K562 (cell line): Measurements from ENCODE around the gene PLEKHM2. TPM values are rescaled to one million over a fixed set of nuclear protein-coding genes. Genes with fewer than 3 reads are reported as not detected.

Experiments used
- ATAC-seq: fragments of 200-7000 bp; cut with Tn5 transposase; 3 replicates; pipeline ENCODE4 v1.9.1; 2020; ENCODE audit warnings: moderate library complexity
- Bru-seq: library from RNA; stranded (reverse); fragments of 400-500 nt; gene quantifications from one replicate; lab custom pipeline; 2021; lab: Mats Ljungman, UMichigan
- BruChase-seq, 2 experiments: library from RNA; stranded (reverse); fragments of 400-500 nt; gene quantifications; one replicate each; lab custom pipeline; 2021; lab: Mats Ljungman, UMichigan
- BruUV-seq: library from RNA; stranded (reverse); fragments of 400-500 nt; replicated peaks from 2 replicates; lab custom pipeline; 2021; lab: Mats Ljungman, UMichigan
- CTCF ChIA-PET: fragments of 300-600 bp; formaldehyde crosslinking; extraction: SDS; loops from one replicate; lab custom pipeline; 2021; ENCODE audit warnings: low intra/inter-chr PET ratio; lab: Yijun Ruan, JAX
- POLR2A ChIA-PET: fragments of 300-600, 350-650 bp; sonication (Branson Sonifier 250); formaldehyde crosslinking; extraction: SDS; loops from one replicate; lab custom pipeline; 2021; ENCODE audit warnings: antibody characterized with exemption, inconsistent platforms; lab: Yijun Ruan, JAX
- DNase-seq, 4 experiments: peaks; one replicate each; pipeline versions ENCODE4 v3.0.0 to v3.0.0-alpha.2; 2011 to 2018; ENCODE audit warnings: low spot score in 3 of 4, mixed read lengths in 3 of 4; ENCODE audit errors: extremely low read depth in 1 of 4
- FAIRE-seq: peaks from 2 replicates; lab custom pipeline; 2011; peaks lifted over from hg19 to GRCh38; lab: Jason Lieb, UNC
- H2AFZ ChIP-seq: 2 replicates; pipeline ENCODE4 v1.6.0; 2011; ENCODE audit warnings: low read depth, low read length, control low read depth, inconsistent platforms
- H3K27ac ChIP-seq: fragments of 200-600 bp; 3 replicates; pipeline ENCODE4 v1.8.0; 2011; ENCODE audit warnings: low read depth, mild to moderate bottlenecking, control low read depth, inconsistent platforms, low read length, moderate library complexity, mixed read lengths; ENCODE audit errors: extremely low read depth
- H3K27me3 ChIP-seq, 2 experiments: fragments of 300-600 bp in 1 of 2; 2 replicates in 1 of 2; 3 replicates in 1 of 2; pipeline versions ENCODE4 v1.6.0 to v1.8.0; 2011; ENCODE audit warnings: inconsistent platforms in 2 of 2, low read length in 2 of 2, mild to moderate bottlenecking in 1 of 2, mixed read lengths in 1 of 2, moderate library complexity in 1 of 2; ENCODE audit not compliant: control insufficient read depth in 2 of 2, insufficient read depth in 2 of 2
- H3K36me3 ChIP-seq: fragments of 300-600 bp; 3 replicates; pipeline ENCODE4 v1.8.0; 2011; ENCODE audit warnings: mild to moderate bottlenecking, low read length, inconsistent platforms; ENCODE audit not compliant: control insufficient read depth, insufficient read depth
- H3K4me1 ChIP-seq, 2 experiments: fragments of 200-600 bp in 1 of 2; replicated peaks in 1 of 2; 2 replicates in 1 of 2; 3 replicates in 1 of 2; pipeline versions ENCODE4 v1.5.1 to v1.8.0; 2011; ENCODE audit warnings: inconsistent platforms in 2 of 2, low read length in 2 of 2, mild to moderate bottlenecking in 1 of 2, mixed read lengths in 1 of 2, moderate library complexity in 1 of 2; ENCODE audit not compliant: control insufficient read depth in 2 of 2, insufficient read depth in 2 of 2
- H3K4me2 ChIP-seq: 2 replicates; pipeline ENCODE4 v1.6.1; 2011; ENCODE audit warnings: low read length, control low read depth, inconsistent platforms, mixed read lengths; ENCODE audit not compliant: insufficient read depth
- H3K4me3 ChIP-seq: fragments of 200-600 bp; sonication (generic), shearing (Covaris generic); 2 replicates; pipeline ENCODE4 v1.5.1; 2016; ENCODE audit warnings: control low read depth, inconsistent platforms
- H3K79me2 ChIP-seq: fragments of 200-600 bp; 3 replicates; pipeline ENCODE4 v1.8.0; 2011; ENCODE audit warnings: low read length, inconsistent platforms; ENCODE audit not compliant: control insufficient read depth, insufficient read depth
- H3K9ac ChIP-seq, 2 experiments: 2 replicates each; pipeline versions ENCODE4 v1.6.0 to v1.6.1; 2011; ENCODE audit warnings: low read depth in 2 of 2, low read length in 2 of 2, control low read depth in 1 of 2, inconsistent platforms in 1 of 2, mild to moderate bottlenecking in 1 of 2, mixed read lengths in 1 of 2; ENCODE audit not compliant: insufficient read depth in 1 of 2
- H3K9me1 ChIP-seq: one replicate; pipeline ENCODE4 v1.6.0; 2011; ENCODE audit warnings: inconsistent platforms, mild to moderate bottlenecking, low read length, moderate library complexity; ENCODE audit not compliant: control insufficient read depth, insufficient read depth
- H3K9me3 ChIP-seq: replicated peaks from 2 replicates; pipeline ENCODE4 v1.5.1; 2011; ENCODE audit warnings: low read depth, low read length, inconsistent platforms; ENCODE audit not compliant: control insufficient read depth, insufficient read depth
- H4K20me1 ChIP-seq: replicated peaks from 2 replicates; pipeline ENCODE4 v1.6.1; 2011; ENCODE audit warnings: low read length, inconsistent platforms, mixed read lengths; ENCODE audit not compliant: control insufficient read depth, insufficient read depth
- CBX1 ChIP-seq: sonication (generic); IDR thresholded peaks from 2 replicates; pipeline ENCODE4 v1.6.1; 2016; ENCODE audit warnings: antibody characterized with exemption, low read depth, mild to moderate bottlenecking
- CREM ChIP-seq: IDR thresholded peaks from 2 replicates; pipeline ENCODE4 v1.6.1; 2014; ENCODE audit warnings: antibody characterized with exemption, low read depth
- ETS1 ChIP-seq: conservative IDR thresholded peaks from 2 replicates; pipeline ENCODE4 v1.6.1; 2011; ENCODE audit warnings: low read depth, mild to moderate bottlenecking, low read length; ENCODE audit not compliant: control insufficient read depth
- FIP1L1 ChIP-seq: fragments of 200-400 bp; formaldehyde crosslinking; IDR thresholded peaks from 2 replicates; pipeline ENCODE4 v1.6.1; 2018; ENCODE audit warnings: mild to moderate bottlenecking, low read depth, low read length; ENCODE audit not compliant: poor library complexity, severe bottlenecking
- KDM5B ChIP-seq: fragments of 200-600 bp; sonication (generic); IDR thresholded peaks from 2 replicates; pipeline ENCODE4 v1.6.1; 2012; ENCODE audit warnings: low read depth, mild to moderate bottlenecking, moderate library complexity, low read length, control low read depth, inconsistent platforms; ENCODE audit not compliant: insufficient replicate concordance
- KLF10 ChIP-seq: fragments of 250-450 bp; sonication (Bioruptor Pico); IDR thresholded peaks from 2 replicates; pipeline ENCODE4 v1.6.1; 2021; ENCODE audit warnings: matching md5 sums
- PHF20 ChIP-seq: fragments of 450-650 bp; IDR thresholded peaks from 2 replicates; pipeline ENCODE4 v1.6.1; 2018; ENCODE audit not compliant: partially characterized antibody
- PHF8 ChIP-seq: fragments of 200-600 bp; sonication (generic); IDR thresholded peaks from 2 replicates; pipeline ENCODE4 v1.6.1; 2012; ENCODE audit warnings: mixed run types, mild to moderate bottlenecking, inconsistent platforms, low read length, moderate library complexity, borderline replicate concordance
- POLR2AphosphoS5 ChIP-seq: IDR thresholded peaks from 2 replicates; pipeline ENCODE4 v1.6.1; 2011; ENCODE audit warnings: mild to moderate bottlenecking, low read depth, low read length, moderate library complexity; ENCODE audit not compliant: control insufficient read depth, insufficient read depth
- POLR2G ChIP-seq: fragments of 200-400 bp; formaldehyde crosslinking; IDR thresholded peaks from 2 replicates; pipeline ENCODE4 v1.6.1; 2017; ENCODE audit warnings: low read depth, mild to moderate bottlenecking, antibody characterized with exemption, low read length, moderate library complexity
- POLR2H ChIP-seq: IDR thresholded peaks from 2 replicates; pipeline ENCODE4 v1.6.1; 2016; ENCODE audit warnings: missing genetic modification characterization, low read depth, mild to moderate bottlenecking, control low read depth, missing compliant biosample characterization, moderate library complexity
- SMAD4 ChIP-seq: fragments of 250-450 bp; sonication (Bioruptor Pico); conservative IDR thresholded peaks from 2 replicates; pipeline ENCODE4 v1.8.0; 2021; ENCODE audit warnings: inconsistent platforms, mild to moderate bottlenecking, moderate library complexity
- SUPT5H ChIP-seq: fragments of 450-650 bp; IDR thresholded peaks from 2 replicates; pipeline ENCODE4 v1.6.1; 2016
- TAF1 ChIP-seq: IDR thresholded peaks from 2 replicates; pipeline ENCODE4 v1.6.1; 2011; ENCODE audit warnings: mild to moderate bottlenecking, low read length, moderate library complexity; ENCODE audit not compliant: insufficient read depth, control insufficient read depth, severe bottlenecking; ENCODE audit errors: extremely low read depth
- TARDBP ChIP-seq: fragments of 450-650 bp; IDR thresholded peaks from 2 replicates; pipeline ENCODE4 v1.6.1; 2016
- ZFX ChIP-seq: sonication (generic); formaldehyde crosslinking; IDR thresholded peaks from 2 replicates; pipeline ENCODE4 v1.8.0; 2022; ENCODE audit warnings: mild to moderate bottlenecking, missing genetic modification reagents, moderate library complexity
- ZNF324 ChIP-seq: fragments of 250-450 bp; sonication (Bioruptor Pico); IDR thresholded peaks from 2 replicates; pipeline ENCODE4 v1.4.0; 2020; ENCODE audit warnings: mild to moderate bottlenecking
- WGBS: fragments of 100-300 bp; shearing (Covaris generic); methylation state at CpG from one replicate; pipeline ENCODE4 v1.1.6; 2016; ENCODE audit warnings: low coverage, mixed read lengths; ENCODE audit not compliant: insufficient coverage; ENCODE audit errors: missing lambda C conversion rate; 5-methylcytosine and 5-hydroxymethylcytosine counted together
- in situ Hi-C: fragments of 300-500 bp; cut with MboI; formaldehyde crosslinking; loops from 4 replicates; pipeline ENCODE4 v1.15.0; 2018; ENCODE audit warnings: inconsistent platforms, mixed read lengths
- intact Hi-C: fragments of 100-400 bp; cut with micrococcal nuclease; formaldehyde crosslinking; loops from 2 replicates; pipeline ENCODE4 v1.14.2; 2022
- long read RNA-seq, 3 experiments: library from polyadenylated mRNA in 2 of 3; library from RNA in 1 of 3; unstranded in 2 of 3; stranded (forward) in 1 of 3; transcript quantifications; one replicate each; pipeline ENCODE4 v2.0.0, GENCODE V29; 2019 to 2022
- polyA minus RNA-seq, 3 experiments: library from RNA; depleted of rRNA, polyadenylated mRNA; stranded (reverse); fragments of >200 nt; gene quantifications; 2 replicates each; pipeline ENCODE4 v1.2.3, GENCODE V29; 2011
- polyA plus RNA-seq, 8 experiments: library from polyadenylated mRNA; depleted of rRNA in 4 of 8; stranded (reverse) in 5 of 8; unstranded in 3 of 8; fragments of >200 nt; fragmentation: Nextera tagmentation in 2 of 8; fragmentation: Illumina TruSeq in 1 of 8; extraction: Ambion mirVana in 2 of 8; extraction: Trizol in 1 of 8; gene quantifications; 2 replicates each; pipeline versions ENCODE4 v1.2.1 to v1.2.3, GENCODE V29; 2011 to 2014; ENCODE audit warnings: inconsistent platforms in 1 of 8, missing spikeins in 1 of 8
- total RNA-seq, 7 experiments: library from RNA; depleted of rRNA in 6 of 7; stranded (reverse); fragments of >200 nt in 6 of 7; fragmentation: Illumina TruSeq in 2 of 7; extraction: Trizol in 2 of 7; gene quantifications; 2 replicates each; pipeline versions ENCODE4 v1.2.1 to v1.2.3, GENCODE V29; 2011 to 2021; ENCODE audit warnings: low replicate concordance in 1 of 7

The PLEKHM2 gene
- 33.4 and 106 TPM in 2 replicates for total RNA-seq (2011; cell fraction: chromatin; rRNA removed; ENCODE audit: low replicate concordance)
- 69.5 and 71.2 TPM in 2 replicates for total RNA-seq (2011; cell fraction: nucleolus; rRNA removed)
- total RNA-seq (2011; cell fraction: nucleoplasm; rRNA removed) = 36.4 and 44.3 TPM in 2 replicates
- total RNA-seq (2014; rRNA removed) (28.6 and 36.7 TPM in 2 replicates), total RNA-seq (2014; rRNA removed; fragmentation: Illumina TruSeq; extraction: Trizol) (7.8 and 15.6 TPM in 2 replicates), total RNA-seq (2015; rRNA removed; fragmentation: Illumina TruSeq; extraction: Trizol) (33.2 and 34.3 TPM in 2 replicates), total RNA-seq (2021) (63.7 and 65.3 TPM in 2 replicates), polyA plus RNA-seq (2011; rRNA removed) (34.9 and 54.1 TPM in 2 replicates), polyA plus RNA-seq (2014; fragmentation: Illumina TruSeq; extraction: Trizol) (35.1 and 47.8 TPM in 2 replicates), polyA plus RNA-seq (2014; fragmentation: Nextera tagmentation; extraction: Ambion mirVana) (under 1 TPM; 0.27 to 0.78 TPM), polyA plus RNA-seq (2014; rRNA removed) (41.1 and 42.7 TPM in 2 replicates), polyA minus RNA-seq (2011; rRNA and poly(A)+ RNA removed) (17.2 and 24.3 TPM in 2 replicates), Bru-seq, nascent RNA (percentile 75 among the genes with signal in this experiment), BruChase-seq, experiment 1, labeled RNA remaining after a 2-hour chase (percentile 77 among the genes with signal in this experiment), BruChase-seq, experiment 2, labeled RNA remaining after a 6-hour chase (percentile 79 among the genes with signal in this experiment)
- polyA plus RNA-seq (2011; cell fraction: cytosol; rRNA removed) = 50.7 and 63.4 TPM in 2 replicates
- polyA plus RNA-seq (2011; cell fraction: nucleus; rRNA removed) = 122 and 150 TPM in 2 replicates
- polyA plus RNA-seq (2012) = 43.7 and 66.8 TPM in 2 replicates
- polyA minus RNA-seq (2011; cell fraction: cytosol; rRNA and poly(A)+ RNA removed) = 35.5 and 58.1 TPM in 2 replicates
- polyA minus RNA-seq (2011; cell fraction: nucleus; rRNA and poly(A)+ RNA removed) = 17.6 and 24.7 TPM in 2 replicates
- long read RNA-seq, experiment 1, full-length matches to known transcripts = 17 of 337 reads
- long read RNA-seq, experiment 1, partial matches to known transcripts = 287 of 337 reads
- long read RNA-seq, experiment 1, other reads (novel, unspliced or antisense) = 33 of 337 reads
- long read RNA-seq, experiment 2, full-length matches to known transcripts = 30 of 108 reads
- long read RNA-seq, experiment 2, partial matches to known transcripts = 51 of 108 reads
- long read RNA-seq, experiment 2, other reads (novel, unspliced or antisense) = 27 of 108 reads
- long read RNA-seq, experiment 3, partial matches to known transcripts = 14 of 18 reads
- long read RNA-seq, experiment 3, other reads (novel, unspliced or antisense) = 3 of 18 reads

GRCh38 chr1:15684042-15684461 is at the start of gene PLEKHM2:
PLEKHM2 (plus strand) TSS chr1:15684320; CDS start chr1:15684559, 239 bp downstream.
- H3K9ac ChIP-seq = peak within 1 kb of the TSS; percentile 92 to 97
- H3K4me3 ChIP-seq = peak within 1 kb of the TSS; percentile 96
- intact Hi-C loops (no loop called here), in situ Hi-C loops (no loop called here)
- peak within 1 kb of the TSS; percentile 85 for H3K4me2 ChIP-seq
- DNase-seq (peak; percentile 72 to 88 (median 86)), ATAC-seq (peak; percentile 83), FAIRE-seq (no peak)
- no TSS peak for BruUV-seq
- H3K9me3 ChIP-seq = no peaks in the 10 kb centered on the region; the same call in 1 of the 2 replicates
- POLR2A ChIA-PET = interaction anchor here (0.9 to 1.0 kb wide), 3 partner anchors 8 to 12 kb away, joined by 3 to 4 read pairs (median 3); no protein-coding TSS in a partner anchor
- peak within 1 kb of the TSS; percentile 95 for H3K27ac ChIP-seq
- H3K9me1 ChIP-seq = no peaks in the 10 kb centered on the region
- WGBS = under 1% methylated on average over 27 of the region's 52 CpGs
- H3K36me3 ChIP-seq = peaks cover 14% of the 10 kb centered on the region
- peaks cover 47% of the 10 kb centered on the region for H3K79me2 ChIP-seq
- H3K4me1 ChIP-seq = peaks cover 18 to 31% of the 10 kb centered on the region in 2 experiments; a peak in 4 of 5 replicates
- no peaks in the 10 kb centered on the region for H3K27me3 ChIP-seq
- CTCF ChIA-PET = no interaction called here
- H2AFZ ChIP-seq = peak within 1 kb of the TSS; percentile 92
- H4K20me1 ChIP-seq = no peaks in the 10 kb centered on the region
- TF ChIP-seq POLR2G = peak; percentile 81
- TF ChIP-seq PHF8 = peak; percentile 65; the same call in 1 of the 2 replicates
- TF ChIP-seq PHF20 = peak; percentile 34
- TF ChIP-seq KDM5B = peak; percentile 45
- TF ChIP-seq ZNF324 (CRISPR knock-in tag) = no peak
- TF ChIP-seq ETS1 = 0 out of 2 replicates have a peak, but pooled peaks have one; percentile 13
- TF ChIP-seq SMAD4 (CRISPR knock-in tag) = 0 out of 2 replicates have a peak, but pooled peaks have one; percentile 7
- TF ChIP-seq CBX1 = 0 out of 2 replicates have a peak, but pooled peaks have one; percentile 16
- TF ChIP-seq KLF10 = no peak
- TF ChIP-seq ZFX (CRISPR knock-in tag) = peak; percentile 71
- peak; percentile 54; the same call in 1 of the 2 replicates for TF ChIP-seq POLR2H
- TF ChIP-seq TARDBP = no peak
- peak; percentile 62 for TF ChIP-seq CREM
- TF ChIP-seq SUPT5H = peak; percentile 59
- peak; percentile 54 for TF ChIP-seq POLR2AphosphoS5
- peak; percentile 8 for TF ChIP-seq FIP1L1
- TF ChIP-seq TAF1 = peak; percentile 84
